Skeletal muscle tissue (tissue), 4 donors: Measurements from ENCODE around the gene LRRC32. TPM values are rescaled to one million over a fixed set of nuclear protein-coding genes. Genes with fewer than 3 reads are reported as not detected.

Experiments used
- H3K27ac ChIP-seq: one replicate; pipeline ENCODE4 v1.7.0; 2013; ENCODE audit warnings: mild to moderate bottlenecking, low read depth, low read length, inconsistent platforms
- H3K27me3 ChIP-seq, 3 donors: one replicate each; pipeline ENCODE4 v1.7.0; 2013; ENCODE audit warnings: low read length in 3 of 3; ENCODE audit not compliant: control insufficient read depth in 3 of 3, insufficient read depth in 3 of 3
- H3K36me3 ChIP-seq, 3 donors: one replicate each; pipeline ENCODE4 v1.7.0; 2013; ENCODE audit warnings: low read length in 3 of 3; ENCODE audit not compliant: control insufficient read depth in 3 of 3, insufficient read depth in 3 of 3
- H3K4me1 ChIP-seq, 3 donors: one replicate each; pipeline ENCODE4 v1.7.0; 2013; ENCODE audit warnings: low read length in 3 of 3, mild to moderate bottlenecking in 3 of 3; ENCODE audit not compliant: control insufficient read depth in 3 of 3, insufficient read depth in 3 of 3
- H3K4me3 ChIP-seq, 3 donors: one replicate each; pipeline ENCODE4 v1.7.0; 2013; ENCODE audit warnings: low read length in 3 of 3
- H3K9ac ChIP-seq, 3 donors: one replicate each; pipeline ENCODE4 v1.7.0; 2013; ENCODE audit warnings: low read length in 3 of 3, mild to moderate bottlenecking in 3 of 3, moderate library complexity in 2 of 3, low read depth in 1 of 3
- H3K9me3 ChIP-seq, 3 donors: one replicate each; pipeline ENCODE4 v1.7.0; 2013; ENCODE audit warnings: low read length in 3 of 3; ENCODE audit not compliant: control insufficient read depth in 3 of 3
- total RNA-seq: library from RNA; depleted of rRNA; stranded (reverse); fragments of >200 nt; gene quantifications from one replicate; pipeline ENCODE4 v1.2.3, GENCODE V29; 2014
- donor health status: Osteomylitis.

LRRC32 gene
- total RNA-seq, 1 donor from 2014 or later: 6.3 TPM

DNA sequence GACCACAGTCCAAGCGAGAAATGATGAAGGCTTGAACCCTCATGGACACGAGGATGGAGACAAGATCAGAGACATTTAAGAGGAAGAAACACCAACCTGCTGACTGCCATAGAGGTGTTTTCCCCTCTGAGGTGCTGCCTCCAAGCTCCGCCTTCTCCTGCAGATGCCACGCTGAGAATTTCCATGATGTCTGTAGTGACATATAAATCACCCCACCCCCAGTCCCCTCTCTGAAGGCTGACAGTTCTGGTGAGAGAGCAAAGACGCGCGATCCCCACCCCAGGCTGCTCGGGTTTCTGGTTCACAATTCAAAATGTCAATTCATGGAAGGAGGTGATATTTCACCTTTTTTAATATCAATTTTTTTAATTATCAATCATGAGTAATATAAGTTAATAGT, 28.2 kb downstream of the LRRC32 start:
- H3K9ac ChIP-seq: no peak overlapping the region
- peaks cover 2 to 6% (median 3%) of the 10 kb centered on the region in 3 donors for H3K4me1 ChIP-seq
- peaks cover 0 to 2% (median 0%) of the 10 kb centered on the region in 3 donors for H3K9me3 ChIP-seq
- H3K4me3 ChIP-seq: no peak overlapping the region
- no peak overlapping the region for H3K27ac ChIP-seq
- H3K27me3 ChIP-seq: peaks cover 1 to 6% (median 3%) of the 10 kb centered on the region in 3 donors
- no peaks in the 10 kb centered on the region for H3K36me3 ChIP-seq

- Histone ChIP-seq H3K9ac (no peak overlapping the region), H3K36me3 (no peaks in the 10 kb centered on the region), H3K4me1 (peaks cover 3 to 10% (median 7%) of the 10 kb centered on the region in 3 donors), H3K4me3 (no peak overlapping the region), H3K27ac (no peak overlapping the region), H3K27me3 (peaks cover 3 to 10% (median 3%) of the 10 kb centered on the region in 3 donors), H3K9me3 (peaks cover 0 to 2% (median 0%) of the 10 kb centered on the region in 3 donors)
These were observed 28.6 kb downstream of the LRRC32 start for GRCh38 chr11:76641905-76642304.

DNA sequence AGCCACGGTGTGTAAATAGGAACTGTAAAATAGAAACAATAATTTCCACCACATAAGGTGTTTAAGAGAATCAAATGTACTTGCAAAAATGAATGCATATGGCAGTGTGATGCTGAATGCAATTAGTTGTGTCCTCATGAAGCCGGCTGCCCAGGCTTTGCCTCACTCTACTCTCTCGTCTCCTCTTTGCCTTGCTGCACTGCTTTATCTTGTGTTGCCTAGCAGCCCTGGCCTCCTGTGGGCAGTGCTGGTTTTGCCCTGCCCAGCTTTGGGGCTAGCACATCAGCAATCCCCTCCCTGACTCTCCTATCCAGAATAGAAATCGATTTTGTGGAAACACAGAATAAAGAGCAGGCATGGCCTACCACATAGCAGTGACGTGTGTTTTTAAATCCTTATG, 30.0 kb downstream of the LRRC32 start:
- Histone ChIP-seq H3K4me1 (peaks cover 16 to 19% (median 17%) of the 10 kb centered on the region in 3 donors), H3K27ac (no peak overlapping the region), H3K27me3 (peaks cover 3 to 11% (median 3%) of the 10 kb centered on the region in 3 donors), H3K9ac (no peak overlapping the region), H3K4me3 (no peak overlapping the region), H3K36me3 (no peaks in the 10 kb centered on the region), H3K9me3 (no peaks in the 10 kb centered on the region)

- Histone ChIP-seq H3K27me3 (peaks cover 3 to 14% (median 3%) of the 10 kb centered on the region in 3 donors), H3K4me3 (no peak overlapping the region), H3K9ac (no peak overlapping the region), H3K9me3 (no peaks in the 10 kb centered on the region), H3K36me3 (no peaks in the 10 kb centered on the region), H3K27ac (no peak overlapping the region), H3K4me1 (peaks cover 16 to 25% (median 23%) of the 10 kb centered on the region in 3 donors)
These were observed 30.9 kb downstream of the LRRC32 start for GRCh38 chr11:76639621-76640020.

- no peak overlapping the region for H3K9ac ChIP-seq
- H3K27ac ChIP-seq: no peak overlapping the region
- no peaks in the 10 kb centered on the region for H3K36me3 ChIP-seq
- peaks cover 3 to 14% (median 3%) of the 10 kb centered on the region in 3 donors for H3K27me3 ChIP-seq
- peaks cover 16 to 25% (median 23%) of the 10 kb centered on the region in 3 donors for H3K4me1 ChIP-seq
- no peak overlapping the region for H3K4me3 ChIP-seq
- H3K9me3 ChIP-seq: no peaks in the 10 kb centered on the region
These were observed 32.0 kb downstream of the LRRC32 start for GRCh38 chr11:76638270-76639197.

GRCh38 chr11:76637491-76638269, 32.9 kb downstream of the LRRC32 start:
- Histone ChIP-seq H3K9ac (no peak overlapping the region), H3K27ac (peak overlapping the region; percentile 64), H3K27me3 (peaks cover 3 to 14% (median 3%) of the 10 kb centered on the region in 3 donors), H3K36me3 (no peaks in the 10 kb centered on the region), H3K9me3 (no peaks in the 10 kb centered on the region), H3K4me1 (peaks cover 16 to 25% (median 23%) of the 10 kb centered on the region in 3 donors), H3K4me3 (no peak overlapping the region)

DNA sequence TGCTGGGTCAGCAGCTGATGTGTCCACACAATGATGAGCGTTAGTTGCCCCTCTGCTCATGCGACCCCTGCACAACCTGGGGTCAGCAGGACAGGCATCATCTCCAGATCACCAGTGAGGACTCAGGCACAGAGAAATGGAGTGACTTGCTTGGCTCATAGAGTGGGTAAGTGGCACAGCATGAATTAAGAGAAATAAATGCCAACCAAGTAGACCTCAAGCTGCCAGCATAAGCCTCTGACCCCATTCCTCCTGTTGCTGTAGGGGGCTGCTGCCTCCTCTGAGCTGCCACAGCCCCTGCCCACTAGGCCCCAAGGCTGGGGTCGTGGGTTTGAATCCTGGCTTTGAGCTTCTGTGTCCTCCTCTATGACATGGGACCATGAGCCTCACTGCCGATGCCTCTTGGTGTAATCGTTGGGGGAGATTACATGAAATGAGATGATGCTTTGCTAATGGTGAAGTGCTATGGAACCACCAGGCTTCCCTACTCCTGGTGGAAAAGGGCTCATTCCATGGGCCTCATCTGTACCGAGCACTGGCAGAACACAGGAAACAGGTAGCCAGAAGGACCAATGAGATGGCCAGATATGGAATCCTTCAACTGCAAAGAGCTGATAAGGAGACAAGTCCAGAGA, 33.6 kb downstream of the LRRC32 start:
- peak overlapping the region; percentile 64 for H3K27ac ChIP-seq
- peaks cover 3 to 14% (median 3%) of the 10 kb centered on the region in 3 donors for H3K27me3 ChIP-seq
- H3K4me1 ChIP-seq: peaks cover 16 to 25% (median 23%) of the 10 kb centered on the region in 3 donors
- H3K36me3 ChIP-seq: no peaks in the 10 kb centered on the region
- no peaks in the 10 kb centered on the region for H3K9me3 ChIP-seq
- no peak overlapping the region for H3K9ac ChIP-seq
- no peak overlapping the region for H3K4me3 ChIP-seq

GRCh38 chr11:76635991-76636738, 34.4 kb downstream of the LRRC32 start:
- no peaks in the 10 kb centered on the region for H3K36me3 ChIP-seq
- peaks cover 3 to 14% (median 3%) of the 10 kb centered on the region in 3 donors for H3K27me3 ChIP-seq
- H3K9me3 ChIP-seq: no peaks in the 10 kb centered on the region
- H3K27ac ChIP-seq: peak overlapping the region; percentile 64
- H3K9ac ChIP-seq: no peak overlapping the region
- peaks cover 16 to 25% (median 23%) of the 10 kb centered on the region in 3 donors for H3K4me1 ChIP-seq
- no peak overlapping the region for H3K4me3 ChIP-seq

GRCh38 chr11:76634886-76635285, 35.7 kb downstream of the LRRC32 start:
- Histone ChIP-seq H3K4me3 (no peak overlapping the region), H3K9ac (no peak overlapping the region), H3K9me3 (no peaks in the 10 kb centered on the region), H3K36me3 (no peaks in the 10 kb centered on the region), H3K27ac (peak overlapping the region; percentile 64), H3K27me3 (peaks cover 3 to 14% (median 3%) of the 10 kb centered on the region in 3 donors), H3K4me1 (peaks cover 20 to 33% (median 27%) of the 10 kb centered on the region in 3 donors)
